WTC11 (cell line): ENCODE measurements around the gene ENG.

ENCODE experiments used
- ATF3 ChIP-seq: sonication (generic); formaldehyde crosslinking; conservative IDR thresholded peaks from 2 replicates; pipeline ENCODE4 v1.8.1; 2022; ENCODE audit warnings: mild to moderate bottlenecking, missing genetic modification reagents
- CBFB ChIP-seq: sonication (generic); formaldehyde crosslinking; IDR thresholded peaks from 2 replicates; pipeline ENCODE4 v1.8.1; 2022; ENCODE audit warnings: mild to moderate bottlenecking, low read depth, missing genetic modification reagents
- CREM ChIP-seq: sonication (generic); formaldehyde crosslinking; IDR thresholded peaks from 2 replicates; pipeline ENCODE4 v1.8.1; 2022; ENCODE audit warnings: mild to moderate bottlenecking, missing genetic modification reagents, moderate library complexity
- E2F4 ChIP-seq: sonication (generic); formaldehyde crosslinking; IDR thresholded peaks from 2 replicates; pipeline ENCODE4 v1.8.1; 2022; ENCODE audit warnings: low read depth, mild to moderate bottlenecking, moderate library complexity, missing genetic modification reagents, borderline replicate concordance
- FOXP1 ChIP-seq: sonication (generic); formaldehyde crosslinking; IDR thresholded peaks from 2 replicates; pipeline ENCODE4 v1.8.0; 2022; ENCODE audit warnings: missing genetic modification reagents, mild to moderate bottlenecking, moderate library complexity, borderline replicate concordance
- IRF2 ChIP-seq: sonication (generic); formaldehyde crosslinking; IDR thresholded peaks from 2 replicates; pipeline ENCODE4 v1.8.0; 2022; ENCODE audit warnings: low read depth, missing genetic modification reagents, borderline replicate concordance
- JUN ChIP-seq: sonication (generic); formaldehyde crosslinking; IDR thresholded peaks from 2 replicates; pipeline ENCODE4 v1.8.0; 2023; ENCODE audit warnings: mild to moderate bottlenecking, missing genetic modification reagents
- MAX ChIP-seq: sonication (generic); formaldehyde crosslinking; IDR thresholded peaks from 2 replicates; pipeline ENCODE4 v1.8.0; 2022; ENCODE audit warnings: mild to moderate bottlenecking, missing genetic modification reagents
- NFE2L1 ChIP-seq: sonication (generic); formaldehyde crosslinking; IDR thresholded peaks from 2 replicates; pipeline ENCODE4 v1.8.1; 2023; ENCODE audit warnings: missing genetic modification reagents
- ZMAT4 ChIP-seq: fragments of 250-450 bp; sonication (Bioruptor Pico); IDR thresholded peaks from 2 replicates; pipeline ENCODE4 v1.9.0; 2021; ENCODE audit warnings: mild to moderate bottlenecking
- TF ChIP-seq, protein P1 (sequence below): fragments of 200-600 bp; IDR thresholded peaks from 2 replicates; pipeline ENCODE4 v1.8.0; 2022; ENCODE audit warnings: antibody characterized with exemption
- TF ChIP-seq, protein P2 (sequence below): sonication (generic); formaldehyde crosslinking; IDR thresholded peaks from 2 replicates; pipeline ENCODE4 v1.8.0; 2022; ENCODE audit warnings: missing genetic modification reagents

DNA sequence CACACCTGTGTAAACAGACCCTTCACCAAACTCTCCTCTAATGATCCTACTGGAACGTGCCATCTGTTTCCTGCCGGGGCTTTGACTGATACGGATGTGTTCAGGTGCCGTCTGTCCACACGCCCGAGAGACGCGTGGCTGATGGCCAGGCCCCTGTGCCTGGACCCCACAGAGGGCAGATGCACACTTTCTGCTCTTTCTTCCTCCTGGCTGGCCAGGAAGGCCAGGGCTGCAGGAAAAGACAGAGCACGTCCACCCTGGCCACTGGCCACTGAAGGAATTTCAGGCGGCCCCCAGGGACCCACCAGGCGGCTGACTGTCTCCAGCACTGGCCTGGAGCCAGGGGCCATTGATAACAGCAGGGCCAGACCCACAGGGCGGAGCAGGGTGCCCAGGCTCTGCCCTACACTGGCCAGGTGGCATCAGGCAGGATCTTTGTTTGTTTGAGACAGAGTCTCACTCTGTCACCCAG lies 3.6 kb upstream of the ENG start:
- TF ChIP-seq, protein P1, sequence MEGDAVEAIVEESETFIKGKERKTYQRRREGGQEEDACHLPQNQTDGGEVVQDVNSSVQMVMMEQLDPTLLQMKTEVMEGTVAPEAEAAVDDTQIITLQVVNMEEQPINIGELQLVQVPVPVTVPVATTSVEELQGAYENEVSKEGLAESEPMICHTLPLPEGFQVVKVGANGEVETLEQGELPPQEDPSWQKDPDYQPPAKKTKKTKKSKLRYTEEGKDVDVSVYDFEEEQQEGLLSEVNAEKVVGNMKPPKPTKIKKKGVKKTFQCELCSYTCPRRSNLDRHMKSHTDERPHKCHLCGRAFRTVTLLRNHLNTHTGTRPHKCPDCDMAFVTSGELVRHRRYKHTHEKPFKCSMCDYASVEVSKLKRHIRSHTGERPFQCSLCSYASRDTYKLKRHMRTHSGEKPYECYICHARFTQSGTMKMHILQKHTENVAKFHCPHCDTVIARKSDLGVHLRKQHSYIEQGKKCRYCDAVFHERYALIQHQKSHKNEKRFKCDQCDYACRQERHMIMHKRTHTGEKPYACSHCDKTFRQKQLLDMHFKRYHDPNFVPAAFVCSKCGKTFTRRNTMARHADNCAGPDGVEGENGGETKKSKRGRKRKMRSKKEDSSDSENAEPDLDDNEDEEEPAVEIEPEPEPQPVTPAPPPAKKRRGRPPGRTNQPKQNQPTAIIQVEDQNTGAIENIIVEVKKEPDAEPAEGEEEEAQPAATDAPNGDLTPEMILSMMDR = no peak
- TF ChIP-seq JUN (CRISPR knock-in tag) (no peak), MAX (CRISPR knock-in tag) (no peak), ZMAT4 (no peak), ATF3 (CRISPR knock-in tag) (no peak), FOXP1 (CRISPR knock-in tag) (no peak), CBFB (no peak), E2F4 (CRISPR knock-in tag) (no peak), IRF2 (no peak), NFE2L1 (CRISPR knock-in tag) (no peak), CREM (CRISPR knock-in tag) (no peak)
- TF ChIP-seq, protein P2, sequence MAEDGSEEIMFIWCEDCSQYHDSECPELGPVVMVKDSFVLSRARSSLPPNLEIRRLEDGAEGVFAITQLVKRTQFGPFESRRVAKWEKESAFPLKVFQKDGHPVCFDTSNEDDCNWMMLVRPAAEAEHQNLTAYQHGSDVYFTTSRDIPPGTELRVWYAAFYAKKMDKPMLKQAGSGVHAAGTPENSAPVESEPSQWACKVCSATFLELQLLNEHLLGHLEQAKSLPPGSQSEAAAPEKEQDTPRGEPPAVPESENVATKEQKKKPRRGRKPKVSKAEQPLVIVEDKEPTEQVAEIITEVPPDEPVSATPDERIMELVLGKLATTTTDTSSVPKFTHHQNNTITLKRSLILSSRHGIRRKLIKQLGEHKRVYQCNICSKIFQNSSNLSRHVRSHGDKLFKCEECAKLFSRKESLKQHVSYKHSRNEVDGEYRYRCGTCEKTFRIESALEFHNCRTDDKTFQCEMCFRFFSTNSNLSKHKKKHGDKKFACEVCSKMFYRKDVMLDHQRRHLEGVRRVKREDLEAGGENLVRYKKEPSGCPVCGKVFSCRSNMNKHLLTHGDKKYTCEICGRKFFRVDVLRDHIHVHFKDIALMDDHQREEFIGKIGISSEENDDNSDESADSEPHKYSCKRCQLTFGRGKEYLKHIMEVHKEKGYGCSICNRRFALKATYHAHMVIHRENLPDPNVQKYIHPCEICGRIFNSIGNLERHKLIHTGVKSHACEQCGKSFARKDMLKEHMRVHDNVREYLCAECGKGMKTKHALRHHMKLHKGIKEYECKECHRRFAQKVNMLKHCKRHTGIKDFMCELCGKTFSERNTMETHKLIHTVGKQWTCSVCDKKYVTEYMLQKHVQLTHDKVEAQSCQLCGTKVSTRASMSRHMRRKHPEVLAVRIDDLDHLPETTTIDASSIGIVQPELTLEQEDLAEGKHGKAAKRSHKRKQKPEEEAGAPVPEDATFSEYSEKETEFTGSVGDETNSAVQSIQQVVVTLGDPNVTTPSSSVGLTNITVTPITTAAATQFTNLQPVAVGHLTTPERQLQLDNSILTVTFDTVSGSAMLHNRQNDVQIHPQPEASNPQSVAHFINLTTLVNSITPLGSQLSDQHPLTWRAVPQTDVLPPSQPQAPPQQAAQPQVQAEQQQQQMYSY (CRISPR knock-in tag) = no peak
